Renal pelvis (tissue), 4 donors: ENCODE data around the gene DCTN3. TPM values are rescaled to one million over a fixed set of nuclear protein-coding genes. Genes with fewer than 3 reads are reported as not detected.
A peak's percentile ranks its signal among the peaks of the same experiment; 100 is the strongest.
"Not testable (repeated sequence)": the region's sequence is repeated elsewhere in the genome, so short reads cannot be mapped to it uniquely, and the experiment has no call there.

Source experiments
- DNase-seq: peaks from one replicate; pipeline ENCODE4 v3.0.0-alpha.2; 2013
- polyA plus RNA-seq, 3 donors: library from polyadenylated mRNA; unstranded; fragments of 120-200 nt; gene quantifications; one replicate each; pipeline ENCODE4 v1.2.1, GENCODE V29; 2013; ENCODE audit not compliant: insufficient read length in 3 of 3

Gene DCTN3
- polyA plus RNA-seq, 3 donors = 98.7 to 105 (median 103) TPM

DNA sequence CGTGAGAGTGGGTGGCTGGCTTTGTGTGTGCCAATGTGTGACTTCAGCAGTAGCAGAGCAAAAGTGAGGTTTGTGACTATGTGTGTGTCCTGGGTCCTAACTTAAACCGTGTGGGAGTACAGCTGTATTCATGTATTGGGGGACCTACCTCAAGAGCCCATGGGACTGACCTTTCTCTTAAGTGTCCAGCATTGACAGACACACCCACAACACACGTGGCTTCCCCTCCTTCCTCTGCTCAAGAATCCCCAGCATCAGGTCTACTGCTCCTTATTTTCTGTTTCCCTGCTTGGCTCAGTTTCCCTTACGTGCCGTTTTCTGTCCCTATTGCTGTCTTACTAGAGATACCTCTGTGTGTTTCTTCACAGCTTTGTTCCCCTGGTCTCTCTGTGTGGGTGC is 32.3 kb upstream of the DCTN3 start:
- no peak for DNase-seq

- peak; percentile 77 for DNase-seq
Observed at GRCh38 chr9:34651876-34652601, 31.7 kb upstream of the DCTN3 start, which contains the start of gene IL11RA. Gene IL11RA, plus strand, starts transcription at chr9:34652185. Its CDS starts 3,033 bp downstream, at chr9:34655218.

DNA sequence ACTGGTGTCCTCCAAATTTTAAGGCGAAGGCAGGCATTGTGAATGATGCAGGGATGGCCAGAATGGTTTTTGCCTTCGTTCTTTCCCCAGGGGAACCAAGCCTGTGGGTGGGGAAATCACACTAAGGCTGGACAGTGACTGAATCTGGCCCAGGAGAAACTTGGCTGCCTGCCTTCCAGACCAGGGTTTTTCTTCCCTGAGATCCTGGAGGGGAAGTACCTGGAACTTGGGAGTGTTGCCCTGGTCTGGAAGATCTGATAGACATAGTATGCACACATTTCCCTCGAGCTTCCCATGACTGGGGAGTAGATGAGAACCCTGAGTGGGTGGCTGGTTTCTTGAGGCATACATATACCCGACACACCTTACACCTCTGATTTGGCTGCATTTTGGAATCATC is 31.0 kb upstream of the DCTN3 start:
- no peak for DNase-seq

DNA sequence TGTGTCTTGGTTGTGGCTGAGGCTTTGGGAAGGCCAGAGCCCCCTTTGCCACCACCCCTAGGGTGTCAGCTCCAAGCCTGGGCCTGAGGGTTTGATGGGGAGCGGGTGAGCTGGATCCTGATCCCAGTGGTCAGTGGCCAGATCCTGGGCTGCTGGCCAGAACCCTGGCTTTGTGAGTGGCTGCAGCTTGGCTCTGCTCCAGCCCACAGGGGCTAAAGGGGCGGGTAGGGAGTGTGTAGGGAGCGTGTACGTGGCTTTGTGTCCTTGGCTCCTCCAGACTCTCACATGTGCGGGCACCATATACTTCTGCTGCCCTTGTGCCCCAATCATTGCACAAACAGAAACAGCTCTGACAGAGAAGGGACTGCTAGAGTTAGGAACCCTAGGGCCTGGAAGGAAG is 30.5 kb upstream of the DCTN3 start:
- no peak for DNase-seq

DNA sequence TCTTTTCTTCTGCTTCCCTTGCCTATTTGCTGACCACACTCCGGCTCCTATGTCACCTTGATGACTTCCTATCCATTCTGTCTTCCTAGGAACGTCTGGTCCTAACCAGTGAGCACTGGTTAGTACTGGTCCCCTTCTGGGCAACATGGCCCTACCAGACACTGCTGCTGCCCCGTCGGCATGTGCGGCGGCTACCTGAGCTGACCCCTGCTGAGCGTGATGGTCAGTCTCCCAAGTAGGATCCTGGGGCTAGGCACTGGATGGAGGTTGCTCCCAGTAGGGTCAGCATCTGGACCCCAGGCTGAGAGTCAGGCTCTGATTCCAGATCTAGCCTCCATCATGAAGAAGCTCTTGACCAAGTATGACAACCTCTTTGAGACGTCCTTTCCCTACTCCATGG is 28.4 kb upstream of the DCTN3 start:
- DNase-seq = no peak

DNA sequence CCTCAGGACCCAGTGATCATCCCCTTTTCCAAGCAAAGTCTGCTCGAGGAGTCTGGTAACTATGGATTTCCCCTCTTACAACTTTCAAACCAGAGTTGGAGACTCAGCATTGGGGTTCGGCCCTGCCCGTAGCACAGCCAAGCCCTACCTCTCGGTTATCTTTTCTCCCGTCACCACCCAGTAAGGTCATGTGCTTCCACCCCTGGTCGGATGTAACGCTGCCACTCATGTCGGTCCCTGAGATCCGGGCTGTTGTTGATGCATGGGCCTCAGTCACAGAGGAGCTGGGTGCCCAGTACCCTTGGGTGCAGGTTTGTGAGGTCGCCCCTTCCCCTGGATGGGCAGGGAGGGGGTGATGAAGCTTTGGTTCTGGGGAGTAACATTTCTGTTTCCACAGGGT is 27.4 kb upstream of the DCTN3 start:
- no peak for DNase-seq

- DNase-seq = no peak
Observed at GRCh38 chr9:34647084-34647403, 26.7 kb upstream of the DCTN3 start.

DNA sequence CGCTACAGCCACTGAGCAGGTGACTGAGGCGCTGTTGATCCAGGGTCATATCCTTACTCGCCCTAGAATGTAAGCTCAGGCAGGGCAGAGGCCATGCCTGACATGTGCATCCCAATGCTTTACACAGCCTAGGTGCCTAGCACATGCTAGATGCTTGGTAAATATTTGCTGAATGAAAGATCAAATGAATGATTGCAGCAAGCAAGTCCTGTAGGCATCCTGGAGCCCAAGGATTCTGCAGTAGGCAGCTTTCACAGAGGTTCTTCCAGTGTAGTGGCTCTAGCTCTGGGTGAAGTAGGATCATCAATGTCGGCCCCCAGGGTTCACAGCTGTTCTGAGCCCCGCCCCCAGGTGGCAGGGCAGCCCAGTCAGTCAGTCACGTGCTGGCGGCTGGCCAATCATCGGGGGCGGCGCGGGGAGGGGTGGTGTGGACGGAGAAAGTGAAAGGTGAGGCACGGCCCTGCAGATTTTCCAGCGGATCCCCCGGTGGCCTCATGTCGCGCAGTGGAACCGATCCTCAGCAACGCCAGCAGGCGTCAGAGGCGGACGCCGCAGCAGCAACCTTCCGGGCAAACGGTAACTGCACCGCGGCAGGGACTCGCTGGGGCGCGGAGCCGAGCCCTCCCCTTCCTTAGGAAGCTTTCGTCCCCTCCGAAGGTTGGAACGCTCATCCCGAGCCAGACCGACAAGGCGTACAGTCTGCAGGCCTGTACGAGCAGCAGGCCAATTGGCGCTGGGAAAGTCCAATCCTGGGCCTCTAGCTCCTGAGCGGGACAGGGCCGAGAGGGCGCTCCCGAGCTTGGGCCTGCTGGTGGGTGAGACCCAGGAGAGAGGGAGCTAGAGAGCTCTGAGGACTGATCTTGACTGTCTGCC is 26.2 kb upstream of the DCTN3 start, which contains the start of gene GALT:
Gene GALT (plus strand): TSS at position 465 of the 873 bp plus-strand sequence. CDS start 30 bp downstream, at position 495.
- peak; percentile 92 for DNase-seq

DNA sequence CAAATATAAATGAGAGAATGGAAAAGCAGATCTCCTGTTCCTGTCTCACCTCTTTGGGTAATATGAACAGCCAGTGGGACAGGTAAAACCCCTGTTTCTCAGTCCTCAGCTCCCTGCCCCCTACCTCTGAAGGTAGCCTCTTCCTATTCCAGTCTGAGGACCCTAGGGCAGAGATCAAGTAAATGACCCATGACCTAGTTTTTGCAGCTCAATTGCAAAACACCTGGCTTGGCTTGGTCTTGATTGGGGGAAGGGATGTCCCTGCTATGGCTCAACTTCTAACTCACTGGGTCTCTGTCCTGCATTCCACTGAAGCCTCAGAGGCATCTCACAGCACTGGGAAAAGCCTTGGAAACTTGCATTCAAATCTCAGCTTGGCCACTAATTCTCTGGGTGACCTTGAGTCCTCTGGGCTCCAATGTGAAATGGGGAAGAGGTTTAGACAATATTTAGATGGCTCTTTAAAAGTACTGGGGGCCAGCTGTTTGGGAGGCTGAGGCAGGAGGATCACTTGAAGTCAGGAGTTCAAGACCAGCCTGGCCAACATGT is 24.5 kb upstream of the DCTN3 start:
- DNase-seq = no peak

GRCh38 chr9:34642679-34643078 is 22.4 kb upstream of the DCTN3 start:
- DNase-seq = no peak

DNA sequence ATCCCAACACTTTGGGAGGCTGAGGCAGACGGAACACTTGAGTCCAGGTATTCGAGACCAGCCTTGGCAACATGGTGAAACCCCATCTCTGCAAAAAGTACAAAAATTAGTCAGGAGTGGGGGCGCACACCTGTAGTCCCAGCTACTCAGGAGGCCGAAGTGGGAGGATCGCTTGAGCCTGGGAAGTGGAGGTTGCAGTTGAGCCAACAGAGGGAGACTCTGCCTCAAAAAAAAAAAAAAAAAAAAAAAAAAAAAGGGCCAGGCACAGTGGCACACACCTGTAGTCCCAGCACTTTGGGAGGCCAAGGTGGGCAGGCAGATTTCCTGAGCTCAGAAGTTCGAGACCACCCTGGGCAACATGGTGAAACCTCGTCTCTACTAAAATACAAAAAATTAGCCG is 19.0 kb upstream of the DCTN3 start:
- DNase-seq = not testable (repeated sequence)

DNA sequence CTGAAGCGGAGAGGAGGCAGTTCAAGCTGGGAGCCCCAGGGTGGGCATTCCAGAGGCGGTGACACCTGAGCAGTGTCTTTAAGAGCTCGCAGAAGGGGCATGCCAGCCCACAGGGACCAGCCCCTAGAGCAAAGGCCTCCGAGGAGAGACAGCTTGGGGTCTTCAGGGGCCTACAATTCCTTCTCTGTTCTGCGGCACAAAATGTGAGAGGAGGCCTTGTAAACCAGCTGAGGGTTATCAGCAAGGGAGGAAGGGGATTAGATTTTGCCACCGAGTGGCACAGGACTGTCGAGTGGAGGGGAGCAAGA is 17.8 kb upstream of the DCTN3 start:
- DNase-seq = no peak

- peak; percentile 94 for DNase-seq
Observed at GRCh38 chr9:34637356-34638137, 17.3 kb upstream of the DCTN3 start, which contains the start of gene SIGMAR1. Gene SIGMAR1, minus strand, starts transcription at chr9:34637787. Its CDS starts 90 bp downstream, at chr9:34637697.

- no peak for DNase-seq
Observed at GRCh38 chr9:34636791-34637355, 16.6 kb upstream of the DCTN3 start.

DNA sequence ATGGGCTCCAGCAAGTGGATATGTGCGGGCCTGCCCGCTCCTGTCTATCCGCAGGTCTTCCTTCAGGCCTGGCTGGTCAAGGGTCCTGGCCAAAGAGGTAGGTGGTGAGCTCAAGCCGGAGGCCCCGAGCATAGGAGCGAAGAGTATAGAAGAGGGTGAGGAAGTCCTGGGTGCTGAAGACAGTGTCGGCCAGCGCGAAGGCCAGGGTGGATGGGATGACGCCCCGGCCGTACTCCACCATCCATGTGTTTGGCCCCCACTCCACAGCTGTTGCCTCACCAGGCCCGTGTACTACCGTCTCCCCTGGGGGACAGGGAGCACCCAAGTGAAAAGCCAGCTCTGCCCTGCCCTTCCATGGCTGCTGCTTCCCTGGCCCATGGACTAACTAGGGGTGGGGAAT is 15.3 kb upstream of the DCTN3 start:
- no peak for DNase-seq

DNA sequence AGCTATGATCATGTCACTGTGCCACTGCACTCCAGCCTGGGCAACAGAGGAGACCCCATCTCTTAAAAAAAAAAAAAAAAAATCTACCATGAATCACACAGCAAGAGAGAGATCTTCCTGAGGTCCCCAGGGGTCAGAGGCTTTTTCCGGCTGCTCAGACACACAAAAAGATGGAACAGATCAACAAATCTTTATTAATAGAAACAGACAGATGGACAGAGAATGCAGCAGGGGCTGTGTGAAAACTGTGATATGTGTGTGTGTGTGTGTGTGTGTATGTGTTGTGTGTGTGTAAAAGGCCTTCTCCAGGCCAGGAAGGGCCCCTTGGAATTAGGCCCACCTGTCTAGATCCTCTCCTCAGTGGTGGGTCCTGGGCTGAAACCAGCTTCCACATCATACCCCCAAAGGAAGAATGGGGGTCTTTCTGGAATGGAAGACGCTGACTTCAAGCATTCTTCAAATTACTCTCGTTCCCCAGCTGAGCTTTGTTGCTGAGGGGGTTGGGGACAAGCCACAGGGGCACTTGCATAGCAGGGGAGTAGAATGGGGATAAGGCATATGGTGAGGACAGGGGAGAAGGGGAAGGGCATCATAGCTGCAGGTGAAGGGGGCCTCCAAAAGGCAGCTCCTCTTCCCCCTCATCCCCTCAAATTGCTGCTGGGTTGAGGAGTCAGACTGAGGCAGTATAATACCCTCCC is 14.4 kb upstream of the DCTN3 start:
- DNase-seq = no peak

- DNase-seq = peak; percentile 54
Observed at GRCh38 chr9:34633851-34634550, 13.7 kb upstream of the DCTN3 start.

- no peak for DNase-seq
Observed at GRCh38 chr9:34633166-34633565, 12.9 kb upstream of the DCTN3 start.

DNA sequence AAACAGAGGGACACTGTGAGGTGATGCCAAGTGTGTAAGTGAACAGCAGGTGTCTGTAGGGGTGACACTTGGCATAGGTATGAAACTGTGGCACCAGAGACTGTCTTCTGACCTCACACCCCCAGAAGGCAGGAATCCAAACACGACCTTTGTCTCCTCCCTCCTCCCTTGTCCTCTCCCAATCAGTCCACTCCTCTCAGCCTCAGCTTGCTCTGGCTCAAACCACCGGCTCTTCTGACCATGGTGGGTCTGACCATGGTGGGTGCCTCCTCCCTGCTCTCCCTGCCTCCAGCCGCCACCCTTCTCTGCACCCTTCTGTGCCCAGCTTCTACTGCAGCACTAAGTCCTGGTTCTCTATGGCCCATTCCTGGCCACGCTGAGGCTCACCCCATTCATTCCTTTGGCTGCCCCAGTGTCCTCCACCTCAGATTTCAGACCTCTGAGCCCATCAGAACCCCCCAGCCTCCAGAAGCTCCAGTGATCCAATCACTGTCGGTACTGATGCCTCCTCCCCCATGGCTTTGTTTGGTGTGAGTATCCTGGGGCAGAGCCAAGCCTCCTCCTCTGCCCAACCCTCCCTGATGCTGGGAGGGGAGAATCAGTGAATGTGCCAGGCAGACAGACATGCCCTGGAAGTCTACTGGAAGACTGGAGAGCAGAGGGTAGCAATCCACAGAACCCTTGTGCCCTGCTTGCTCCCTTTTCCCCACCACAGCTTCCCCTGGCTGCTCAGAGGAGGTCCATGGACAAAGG is 10.3 kb upstream of the DCTN3 start:
- DNase-seq = no peak

DNA sequence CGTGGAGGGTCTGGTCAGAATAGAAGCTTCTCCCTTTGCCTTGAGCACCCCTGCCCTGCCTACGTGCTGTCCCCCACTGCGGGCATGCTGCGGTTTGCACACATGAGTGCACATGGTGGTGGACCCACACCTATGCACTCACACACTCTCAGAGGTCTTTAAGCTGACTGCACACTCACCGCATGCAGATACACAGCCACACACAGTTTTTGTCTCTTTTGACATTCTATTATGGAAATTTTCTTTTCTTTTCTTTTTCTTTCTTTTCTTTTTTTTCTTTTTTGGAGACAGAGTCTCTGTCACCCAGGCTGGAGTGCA is 9.2 kb upstream of the DCTN3 start:
- no peak for DNase-seq
